CD14-positive monocyte (primary cell): ENCODE data around the gene CRTC1. TPM values are rescaled to one million over a fixed set of nuclear protein-coding genes. Genes with fewer than 3 reads are reported as not detected.

Experiments
- DNase-seq, 3 donors: peaks; one replicate each; pipeline ENCODE4 v3.0.0-alpha.2; 2011 to 2022
- H2AFZ ChIP-seq: 2 replicates; pipeline ENCODE4 v1.6.0; 2012; ENCODE audit warnings: mild to moderate bottlenecking, low read depth, low read length, inconsistent platforms; ENCODE audit not compliant: insufficient read depth, poor library complexity, severe bottlenecking
- H3K27ac ChIP-seq, 2 donors: 1 replicate in 1 of 2; 2 replicates in 1 of 2; pipeline ENCODE4 v1.5.1; 2012 to 2013; ENCODE audit warnings: low read length in 2 of 2, control low read depth in 1 of 2, inconsistent platforms in 1 of 2, low read depth in 1 of 2, mild to moderate bottlenecking in 1 of 2
- H3K27me3 ChIP-seq, 2 donors: one replicate each; pipeline versions ENCODE4 v1.6.0 to v1.6.1; 2011 to 2013; ENCODE audit warnings: low read length in 2 of 2; ENCODE audit not compliant: control insufficient read depth in 2 of 2, insufficient read depth in 2 of 2
- H3K36me3 ChIP-seq, 2 donors: replicated peaks in 1 of 2; 1 replicate in 1 of 2; 2 replicates in 1 of 2; pipeline versions ENCODE4 v1.5.1 to v1.6.1; 2012 to 2013; ENCODE audit warnings: low read length in 2 of 2, control low read depth in 1 of 2, inconsistent platforms in 1 of 2, mild to moderate bottlenecking in 1 of 2; ENCODE audit not compliant: insufficient read depth in 2 of 2, control insufficient read depth in 1 of 2
- H3K4me1 ChIP-seq, 2 donors: 1 replicate in 1 of 2; 2 replicates in 1 of 2; pipeline versions ENCODE4 v1.5.1 to v1.6.1; 2012 to 2013; ENCODE audit warnings: low read length in 2 of 2, control low read depth in 1 of 2, inconsistent platforms in 1 of 2, mild to moderate bottlenecking in 1 of 2, moderate library complexity in 1 of 2; ENCODE audit not compliant: insufficient read depth in 2 of 2, control insufficient read depth in 1 of 2
- H3K4me2 ChIP-seq: replicated peaks from 2 replicates; pipeline ENCODE3; 2012; ENCODE audit warnings: low read length, moderate library complexity, mild to moderate bottlenecking; ENCODE audit not compliant: poor library complexity, severe bottlenecking; ENCODE audit errors: extremely low read depth
- H3K4me3 ChIP-seq, 3 experiments: fragments of 200-600 bp in 1 of 3; sonication (generic) in 1 of 3; replicated peaks in 1 of 3; 1 replicate in 2 of 3; 2 replicates in 1 of 3; pipeline ENCODE4 v1.5.1; 2011 to 2013; ENCODE audit warnings: low read length in 3 of 3, mild to moderate bottlenecking in 3 of 3, control low read depth in 2 of 3, low read depth in 2 of 3, inconsistent platforms in 1 of 3, moderate library complexity in 1 of 3
- H3K79me2 ChIP-seq: 2 replicates; pipeline ENCODE4 v1.6.0; 2012; ENCODE audit warnings: mild to moderate bottlenecking, control low read depth, inconsistent platforms, low read length, moderate library complexity; ENCODE audit not compliant: insufficient read depth
- H3K9ac ChIP-seq: 2 replicates; pipeline ENCODE4 v1.6.0; 2017; ENCODE audit warnings: low read length, mild to moderate bottlenecking; ENCODE audit not compliant: insufficient read depth, poor library complexity, severe bottlenecking
- H3K9me3 ChIP-seq, 2 donors: replicated peaks in 1 of 2; 1 replicate in 1 of 2; 2 replicates in 1 of 2; pipeline versions ENCODE4 v1.5.1 to v1.6.1; 2012 to 2013; ENCODE audit warnings: low read length in 2 of 2, control low read depth in 1 of 2; ENCODE audit not compliant: control insufficient read depth in 1 of 2, insufficient read depth in 1 of 2
- H4K20me1 ChIP-seq: 2 replicates; pipeline ENCODE4 v1.6.0; 2012; ENCODE audit warnings: mild to moderate bottlenecking, low read length, control low read depth, moderate library complexity; ENCODE audit not compliant: insufficient read depth
- H3K27ac Mint-ChIP-seq, 7 donors: one replicate each; pipeline ENCODE4 v1.8.0; 2020; ENCODE audit warnings: mild to moderate bottlenecking in 7 of 7, mixed read lengths in 7 of 7, moderate library complexity in 6 of 7, inconsistent platforms in 2 of 7
- H3K27me3 Mint-ChIP-seq, 3 donors: one replicate each; pipeline ENCODE4 v1.8.0; 2021 to 2022; ENCODE audit warnings: low read depth in 3 of 3, mild to moderate bottlenecking in 3 of 3, mixed read lengths in 3 of 3, moderate library complexity in 3 of 3, inconsistent platforms in 1 of 3
- H3K36me3 Mint-ChIP-seq, 2 donors: one replicate each; pipeline ENCODE4 v1.8.0; 2020; ENCODE audit warnings: mixed read lengths in 2 of 2, inconsistent platforms in 1 of 2, mild to moderate bottlenecking in 1 of 2
- H3K4me1 Mint-ChIP-seq: one replicate; pipeline ENCODE4 v1.8.0; 2020; ENCODE audit warnings: mild to moderate bottlenecking, mixed read lengths
- H3K4me3 Mint-ChIP-seq, 2 donors: one replicate each; pipeline ENCODE4 v1.8.0; 2020; ENCODE audit warnings: mild to moderate bottlenecking in 2 of 2, mixed read lengths in 2 of 2, moderate library complexity in 1 of 2
- H3K9me3 Mint-ChIP-seq, 7 donors: one replicate each; pipeline ENCODE4 v1.8.0; 2020 to 2022; ENCODE audit warnings: mixed read lengths in 7 of 7, mild to moderate bottlenecking in 6 of 7, moderate library complexity in 6 of 7, inconsistent platforms in 2 of 7
- CTCF ChIP-seq: fragments of 200-600 bp; IDR thresholded peaks from one replicate; pipeline ENCODE4 v1.8.0; 2022; ENCODE audit warnings: antibody characterized with exemption, mild to moderate bottlenecking
- WGBS: methylation state at CpG from one replicate; pipeline ENCODE4 v1.1.5; 2013; ENCODE audit warnings: missing lambda C conversion rate; ENCODE audit not compliant: insufficient coverage; 5-methylcytosine and 5-hydroxymethylcytosine counted together
- intact Hi-C, 2 donors: fragments of 100-400 bp; cut with micrococcal nuclease; formaldehyde crosslinking; loops; one replicate each; pipeline versions ENCODE4 v1.15.0 to v1.15.1; 2023
- polyA plus RNA-seq, 3 donors: library from polyadenylated mRNA; depleted of rRNA in 1 of 3; unstranded in 2 of 3; stranded (reverse) in 1 of 3; fragments of 300-500 nt in 2 of 3; fragments of >200 nt in 1 of 3; fragmentation: Illumina TruSeq in 2 of 3; gene quantifications; 1 replicate in 2 of 3; 2 replicates in 1 of 3; pipeline ENCODE4 v1.2.3, GENCODE V29; 2012 to 2021

Gene CRTC1
- polyA plus RNA-seq, 3 donors, result 0.28 to 9.2 (median 0.55) TPM

DNA sequence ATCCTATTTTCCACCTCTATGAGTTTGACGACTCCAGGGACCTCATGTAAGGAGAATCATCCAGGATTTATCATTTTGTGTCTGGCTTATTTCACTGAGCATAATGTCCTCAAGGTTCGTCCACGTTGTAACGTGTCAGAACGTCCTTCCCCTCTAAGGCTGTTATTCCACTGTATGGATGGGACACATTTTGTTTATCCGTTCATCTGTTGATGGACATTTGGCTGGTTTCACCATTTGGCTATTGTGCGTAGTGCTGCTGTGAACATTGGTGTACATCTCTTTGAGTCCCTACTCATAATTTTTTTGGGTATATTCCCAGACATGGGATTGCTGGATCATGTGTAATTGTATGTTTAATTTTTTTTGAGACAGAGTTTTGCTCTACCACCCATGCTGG lies 21.5 kb downstream of the CRTC1 start:
- peaks cover 58% of the 10 kb centered on the region for H3K79me2 ChIP-seq

DNA sequence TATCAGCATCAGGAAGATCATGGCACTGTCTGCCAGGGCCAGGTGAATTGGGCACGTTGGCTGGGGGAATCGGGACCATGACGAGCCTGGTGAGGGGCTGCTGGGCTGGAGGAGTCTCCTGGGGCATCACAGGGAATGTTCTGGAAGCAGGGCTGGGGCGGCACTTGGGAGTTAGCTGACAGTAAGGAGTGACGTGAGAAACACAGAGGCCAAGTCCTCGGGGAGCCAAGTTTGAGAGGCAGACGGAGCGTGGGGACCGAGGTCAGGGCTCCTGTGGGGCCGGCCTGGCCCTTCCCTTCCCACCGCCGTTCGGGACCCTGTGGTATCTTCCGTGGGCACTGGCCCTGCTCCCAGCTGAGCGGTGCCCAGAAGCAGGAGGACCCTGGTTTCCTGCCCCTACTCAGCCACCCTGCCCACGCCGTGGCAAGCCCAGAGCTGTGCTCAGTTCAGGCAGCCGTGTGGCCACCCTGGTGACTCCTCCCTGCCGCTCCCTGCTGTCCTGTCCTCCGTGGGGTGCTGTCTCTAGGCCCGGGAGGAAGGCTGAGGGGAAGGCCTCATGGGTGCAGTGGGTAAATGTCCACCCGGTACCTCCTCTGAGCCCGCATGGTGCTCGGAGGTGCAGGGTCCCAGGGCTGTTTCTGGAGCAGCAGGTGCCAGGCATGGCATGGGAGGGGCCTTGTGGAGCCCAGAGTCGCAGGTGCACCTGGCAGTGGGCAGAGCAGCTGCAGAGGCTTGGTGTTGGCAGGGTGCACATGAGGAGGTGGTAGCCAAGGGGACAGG lies 25.2 kb downstream of the CRTC1 start:
- Mint-ChIP-seq H3K27ac (peak overlapping the region in 3 of 7 donors; percentile 27 to 80 (median 58)), H3K4me1 (peaks cover 11% of the 10 kb centered on the region), H3K4me3 (no peak overlapping the region), H3K9me3 (no peaks in the 10 kb centered on the region), H3K36me3 (peaks cover 7 to 11% of the 10 kb centered on the region in 2 donors), H3K27me3 (peaks cover 0 to 5% (median 3%) of the 10 kb centered on the region in 3 donors)
- intact Hi-C loops, result loop anchor here in 1 of 2 donors (10.0 kb wide), 1 partner anchor 136 kb away; no protein-coding TSS in a partner anchor
- 80% methylated on average over 24 of the region's 25 CpGs for WGBS
- Histone ChIP-seq H3K4me3 (no peak overlapping the region), H2AFZ (no peak overlapping the region), H3K9me3 (no peaks in the 10 kb centered on the region), H3K27ac (no peak overlapping the region), H3K27me3 (no peaks in the 10 kb centered on the region), H3K79me2 (peaks cover 49% of the 10 kb centered on the region), H3K36me3 (peaks cover 0 to 7% of the 10 kb centered on the region in 2 donors), H4K20me1 (peaks cover 92% of the 10 kb centered on the region), H3K9ac (no peak overlapping the region), H3K4me2 (no peak overlapping the region), H3K4me1 (peaks cover 6 to 8% of the 10 kb centered on the region in 2 donors)
- DNase-seq, result no peak
- no peak for TF ChIP-seq CTCF

More for the DNA sequence above, 21.5 kb downstream of the CRTC1 start:
- Mint-ChIP-seq H3K36me3 (peaks cover 2 to 3% of the 10 kb centered on the region in 2 donors), H3K4me3 (no peak overlapping the region), H3K9me3 (no peaks in the 10 kb centered on the region), H3K4me1 (peaks cover 23% of the 10 kb centered on the region), H3K27ac (no peak overlapping the region), H3K27me3 (peaks cover 2 to 7% (median 4%) of the 10 kb centered on the region in 3 donors)
- Histone ChIP-seq H3K4me1 (peaks cover 21 to 23% of the 10 kb centered on the region in 2 donors), H3K36me3 (no peaks in the 10 kb centered on the region), H3K9ac (no peak overlapping the region), H4K20me1 (peaks cover 93% of the 10 kb centered on the region), H3K4me3 (no peak overlapping the region), H3K27me3 (no peaks in the 10 kb centered on the region), H3K27ac (no peak overlapping the region), H3K9me3 (no peaks in the 10 kb centered on the region), H3K4me2 (no peak overlapping the region), H2AFZ (no peak overlapping the region)
- no peak for DNase-seq
- intact Hi-C loops, result loop anchor here (5.0 to 10.0 kb wide), 2 partner anchors 48 to 140 kb away; no protein-coding TSS in a partner anchor
- no peak for TF ChIP-seq CTCF
- WGBS, result 94% methylated on average over 4 of the region's 7 CpGs
